Immature natural killer cell (primary cell): ENCODE measurements around the gene DYNLRB1. TPM values are rescaled to one million over a fixed set of nuclear protein-coding genes. Genes with fewer than 3 reads are reported as not detected.
A peak's percentile ranks its signal among the peaks of the same experiment; 100 is the strongest.
"Not testable (repeated sequence)": the region's sequence is repeated elsewhere in the genome, so short reads cannot be mapped to it uniquely, and the experiment has no call there.

ENCODE experiments used
- DNase-seq, 3 donors: peaks; one replicate each; pipeline ENCODE4 v3.0.0; 2022; ENCODE audit warnings: mixed read lengths in 1 of 3
- H3K27ac Mint-ChIP-seq, 6 donors: one replicate each; pipeline ENCODE4 v1.8.0; 2020; ENCODE audit warnings: mixed read lengths in 6 of 6, mild to moderate bottlenecking in 5 of 6, inconsistent platforms in 4 of 6, moderate library complexity in 3 of 6
- H3K27me3 Mint-ChIP-seq, 3 donors: one replicate each; pipeline ENCODE4 v1.8.0; 2020 to 2021; ENCODE audit warnings: low read depth in 3 of 3, mild to moderate bottlenecking in 3 of 3, mixed read lengths in 3 of 3, moderate library complexity in 3 of 3, inconsistent platforms in 1 of 3
- H3K36me3 Mint-ChIP-seq, 3 donors: one replicate each; pipeline ENCODE4 v1.8.0; 2020; ENCODE audit warnings: mixed read lengths in 3 of 3, inconsistent platforms in 2 of 3, mild to moderate bottlenecking in 2 of 3
- H3K4me1 Mint-ChIP-seq, 2 donors: one replicate each; pipeline ENCODE4 v1.8.0; 2020; ENCODE audit warnings: inconsistent platforms in 2 of 2, mild to moderate bottlenecking in 2 of 2, mixed read lengths in 2 of 2, moderate library complexity in 1 of 2
- H3K4me3 Mint-ChIP-seq, 5 donors: one replicate each; pipeline ENCODE4 v1.8.0; 2020; ENCODE audit warnings: mild to moderate bottlenecking in 5 of 5, mixed read lengths in 5 of 5, inconsistent platforms in 3 of 5, moderate library complexity in 3 of 5
- H3K9me3 Mint-ChIP-seq, 6 donors: one replicate each; pipeline ENCODE4 v1.8.0; 2020; ENCODE audit warnings: mild to moderate bottlenecking in 6 of 6, mixed read lengths in 6 of 6, inconsistent platforms in 4 of 6, moderate library complexity in 3 of 6
- polyA plus RNA-seq, 3 donors: library from polyadenylated mRNA; unstranded; fragments of 300-500 nt; fragmentation: Illumina TruSeq; gene quantifications; one replicate each; pipeline ENCODE4 v1.2.3, GENCODE V29; 2021

Gene DYNLRB1
- polyA plus RNA-seq, 3 donors from 2014 or later: 238 to 307 (median 242) TPM

DNA sequence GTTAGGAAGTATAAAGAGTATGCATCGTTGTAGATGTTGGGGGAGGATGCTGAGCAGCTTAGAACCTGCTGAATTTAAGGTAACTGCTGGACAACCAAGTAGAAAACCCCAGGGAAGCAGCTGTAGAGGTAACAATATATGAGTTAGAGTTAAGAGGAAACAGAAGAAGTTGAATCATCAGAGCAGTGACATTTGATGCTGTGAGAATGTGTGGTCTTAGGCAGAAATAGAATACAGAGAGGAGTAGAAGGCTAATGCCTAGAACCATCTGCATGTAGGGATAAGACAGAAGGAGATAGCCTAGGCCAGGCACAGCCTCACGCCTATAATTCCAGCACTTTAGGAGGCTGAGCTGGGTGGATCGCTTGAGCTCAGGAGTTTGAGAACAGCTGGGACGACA lies 22.6 kb upstream of the DYNLRB1 start:
- Mint-ChIP-seq H3K36me3 (peaks cover 20 to 51% (median 48%) of the 10 kb centered on the region in 3 donors), H3K9me3 (no peaks in the 10 kb centered on the region), H3K4me3 (no peak overlapping the region), H3K4me1 (peaks cover 16 to 17% of the 10 kb centered on the region in 2 donors), H3K27ac (peak overlapping the region; percentile 4 to 85 (median 66)), H3K27me3 (peaks cover 0 to 2% (median 1%) of the 10 kb centered on the region in 3 donors)
- no peak for DNase-seq

DNA sequence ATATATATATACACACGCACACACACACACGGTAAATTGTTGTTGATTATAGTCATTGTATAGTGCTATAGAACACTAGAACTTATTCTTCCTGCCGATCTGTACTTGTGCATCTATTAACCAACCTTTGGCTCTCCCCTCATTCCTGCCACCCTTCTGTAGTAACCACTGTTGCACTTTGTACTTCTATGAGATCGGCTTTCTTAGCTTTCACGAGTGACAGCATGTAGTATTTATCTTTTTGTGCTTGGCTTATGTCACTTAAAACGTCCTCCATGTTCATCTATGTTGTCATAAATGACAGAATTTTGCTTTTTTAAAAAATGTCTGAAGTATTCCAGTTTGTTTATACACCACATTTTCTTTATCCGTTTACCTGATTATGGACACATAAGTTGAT lies 20.9 kb upstream of the DYNLRB1 start:
- Mint-ChIP-seq H3K4me1 (peaks cover 26 to 31% of the 10 kb centered on the region in 2 donors), H3K9me3 (no peaks in the 10 kb centered on the region), H3K4me3 (no peak overlapping the region), H3K27me3 (peaks cover 0 to 4% (median 2%) of the 10 kb centered on the region in 3 donors), H3K36me3 (peaks cover 27 to 56% (median 55%) of the 10 kb centered on the region in 3 donors), H3K27ac (peak overlapping the region in 3 of 6 donors; percentile 25 to 55 (median 43))
- DNase-seq: no peak

DNA sequence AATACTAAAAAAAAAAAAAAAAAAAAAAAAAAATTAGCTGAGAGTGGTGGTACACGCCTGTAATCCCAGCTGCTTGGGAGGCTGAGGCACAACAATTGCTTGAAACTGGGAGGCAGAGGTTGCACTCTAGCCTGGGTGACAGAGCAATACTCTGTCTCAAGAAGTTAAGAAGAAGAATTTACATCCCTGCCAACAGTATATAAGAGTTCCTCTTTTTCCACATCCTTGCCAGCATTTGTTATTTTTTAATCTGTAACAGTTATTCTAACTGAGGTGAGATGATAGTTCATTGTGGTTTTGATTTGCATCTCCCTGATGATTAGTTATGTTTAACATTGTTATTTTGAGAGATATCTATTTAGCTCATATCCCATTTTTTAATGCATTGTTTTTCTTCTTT lies 20.3 kb upstream of the DYNLRB1 start:
- peaks cover 0 to 4% (median 2%) of the 10 kb centered on the region in 3 donors for H3K27me3 Mint-ChIP-seq
- DNase-seq: no peak
- peak overlapping the region in 3 of 6 donors; percentile 9 to 77 (median 42) for H3K27ac Mint-ChIP-seq
- peaks cover 32 to 37% of the 10 kb centered on the region in 2 donors for H3K4me1 Mint-ChIP-seq
- H3K9me3 Mint-ChIP-seq: peaks cover 0 to 4% (median 3%) of the 10 kb centered on the region in 6 donors
- no peak overlapping the region for H3K4me3 Mint-ChIP-seq
- H3K36me3 Mint-ChIP-seq: peaks cover 33 to 59% (median 56%) of the 10 kb centered on the region in 3 donors

DNA sequence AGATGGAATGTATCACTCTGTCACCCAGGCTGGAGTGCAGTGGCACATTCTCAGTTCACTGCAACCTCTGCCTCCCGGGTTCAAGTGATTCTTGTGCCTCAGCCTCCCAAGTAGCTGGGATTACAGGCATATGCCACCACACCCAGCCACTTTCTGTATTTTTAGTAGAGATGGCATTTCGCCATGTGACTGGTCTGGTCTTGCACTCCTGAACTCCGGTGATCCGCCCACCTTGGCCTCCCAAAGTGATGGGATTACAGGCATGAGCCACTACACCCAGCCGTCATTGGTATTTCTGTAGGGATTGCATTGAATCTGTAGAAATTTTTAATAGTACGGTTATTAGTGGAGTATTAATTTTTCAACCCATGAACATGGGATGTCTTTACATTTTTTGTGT lies 18.6 kb upstream of the DYNLRB1 start:
- peaks cover 39 to 59% (median 59%) of the 10 kb centered on the region in 3 donors for H3K36me3 Mint-ChIP-seq
- DNase-seq, H3K27me3 Mint-ChIP-seq, H3K4me3 Mint-ChIP-seq, H3K9me3 Mint-ChIP-seq: not testable (repeated sequence)
- peak overlapping the region in 4 of 6 donors; percentile 36 to 74 (median 56) for H3K27ac Mint-ChIP-seq
- peaks cover 34 to 47% of the 10 kb centered on the region in 2 donors for H3K4me1 Mint-ChIP-seq

DNA sequence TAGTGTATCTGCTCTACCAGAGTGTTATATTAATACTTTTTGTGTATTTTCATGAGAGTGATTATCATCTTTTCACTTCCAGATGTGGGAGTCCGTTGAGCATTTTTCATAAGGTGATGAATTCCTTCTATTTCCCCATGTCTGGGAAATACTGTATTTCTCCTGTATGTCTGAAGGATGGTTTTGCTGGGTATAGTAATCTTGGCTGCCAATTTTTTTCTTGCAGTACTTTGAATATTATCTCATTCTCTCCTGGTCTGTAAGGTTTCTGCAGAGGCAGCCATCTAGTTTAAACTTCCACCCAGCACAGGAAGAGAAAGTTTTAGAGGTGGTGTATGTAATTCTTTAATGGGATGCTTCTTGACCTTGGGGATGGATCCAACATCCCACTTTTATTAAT lies 15.4 kb upstream of the DYNLRB1 start:
- no peak for DNase-seq
- H3K36me3 Mint-ChIP-seq: peaks cover 39 to 60% (median 41%) of the 10 kb centered on the region in 3 donors
- H3K4me1 Mint-ChIP-seq: peaks cover 32 to 41% of the 10 kb centered on the region in 2 donors
- peak overlapping the region in 1 of 5 donors; percentile 6 for H3K4me3 Mint-ChIP-seq
- peaks cover 2 to 5% (median 2%) of the 10 kb centered on the region in 3 donors for H3K27me3 Mint-ChIP-seq
- H3K27ac Mint-ChIP-seq: peak overlapping the region; percentile 17 to 87 (median 57)
- H3K9me3 Mint-ChIP-seq: peaks cover 0 to 5% (median 4%) of the 10 kb centered on the region in 6 donors

DNA sequence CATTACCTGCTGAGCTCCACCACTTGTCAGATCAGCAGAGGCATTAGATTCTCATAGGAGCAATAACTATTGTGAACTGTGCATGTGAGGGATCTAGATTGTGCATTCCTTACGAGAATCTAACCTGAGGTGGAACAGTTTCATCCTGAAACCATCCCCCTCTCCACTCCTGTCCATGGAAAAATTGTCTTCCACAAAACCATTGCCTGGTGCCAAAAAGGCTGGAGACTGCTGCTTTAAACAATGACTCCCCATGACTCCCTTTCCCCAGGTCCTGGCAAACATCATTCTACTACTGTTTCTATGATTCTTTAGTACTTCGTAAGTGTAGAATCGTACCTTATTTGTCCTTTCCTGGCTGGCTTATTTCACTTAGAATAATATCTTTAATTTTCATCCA lies 9.7 kb upstream of the DYNLRB1 start:
- Mint-ChIP-seq H3K27me3 (peaks cover 0 to 4% (median 2%) of the 10 kb centered on the region in 3 donors), H3K36me3 (peaks cover 7 to 38% (median 20%) of the 10 kb centered on the region in 3 donors), H3K9me3 (peaks cover 0 to 1% (median 0%) of the 10 kb centered on the region in 6 donors), H3K4me3 (no peak overlapping the region), H3K27ac (peak overlapping the region in 3 of 6 donors; percentile 29 to 53 (median 33)), H3K4me1 (peaks cover 2 to 25% of the 10 kb centered on the region in 2 donors)
- DNase-seq: no peak

DNA sequence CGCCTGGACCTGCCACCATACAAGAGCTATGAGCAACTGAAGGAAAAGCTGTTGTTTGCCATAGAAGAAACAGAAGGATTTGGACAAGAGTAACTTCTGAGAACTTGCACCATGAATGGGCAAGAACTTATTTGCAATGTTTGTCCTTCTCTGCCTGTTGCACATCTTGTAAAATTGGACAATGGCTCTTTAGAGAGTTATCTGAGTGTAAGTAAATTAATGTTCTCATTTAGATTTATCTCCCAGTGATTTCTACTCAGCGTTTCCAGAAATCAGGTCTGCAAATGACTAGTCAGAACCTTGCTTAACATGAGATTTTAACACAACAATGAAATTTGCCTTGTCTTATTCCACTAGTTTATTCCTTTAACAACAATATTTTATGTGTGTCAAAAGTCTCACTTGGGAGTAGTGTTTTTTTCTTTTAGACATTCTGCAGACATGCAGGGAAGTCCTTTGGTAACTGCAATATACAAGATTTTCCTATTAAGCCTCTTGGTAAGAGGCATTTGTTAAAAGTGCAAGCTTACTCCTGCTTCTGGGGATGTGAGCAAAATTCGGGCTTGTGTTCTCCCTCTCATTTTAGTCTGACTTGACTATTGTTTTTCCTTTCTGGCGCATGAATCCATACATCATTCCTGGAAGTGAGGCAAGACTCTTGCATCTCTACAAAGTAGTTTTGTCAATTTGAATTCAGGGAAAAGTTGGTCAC lies 8.4 kb upstream of the DYNLRB1 start:
- Mint-ChIP-seq H3K9me3 (no peaks in the 10 kb centered on the region), H3K27ac (peak overlapping the region in 4 of 6 donors; percentile 9 to 44 (median 16)), H3K27me3 (peaks cover 0 to 4% (median 2%) of the 10 kb centered on the region in 3 donors), H3K4me1 (peaks cover 3 to 27% of the 10 kb centered on the region in 2 donors), H3K36me3 (peaks cover 7 to 35% (median 15%) of the 10 kb centered on the region in 3 donors), H3K4me3 (no peak overlapping the region)
- no peak for DNase-seq

DNA sequence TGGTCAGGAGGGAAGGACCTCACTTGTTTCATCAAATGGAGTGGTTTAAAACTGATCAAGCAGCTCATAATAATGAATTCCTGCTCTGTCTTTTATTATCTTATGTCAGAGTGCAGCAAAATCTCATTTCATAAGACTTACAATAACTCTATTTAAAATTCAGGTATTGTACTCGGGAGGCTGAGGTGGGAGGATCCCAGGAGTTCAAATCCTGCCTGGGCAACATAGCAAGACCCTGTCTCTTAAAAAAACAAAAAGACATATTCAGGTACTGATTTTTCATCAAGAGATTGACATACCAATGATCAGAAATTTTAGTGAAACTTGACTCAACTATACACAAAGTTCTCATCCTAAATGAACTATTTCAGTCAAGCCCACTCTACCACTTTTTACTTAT lies 5.6 kb upstream of the DYNLRB1 start:
- no peak for DNase-seq
- peak overlapping the region in 5 of 6 donors; percentile 24 to 68 (median 37) for H3K27ac Mint-ChIP-seq
- no peaks in the 10 kb centered on the region for H3K9me3 Mint-ChIP-seq

DNA sequence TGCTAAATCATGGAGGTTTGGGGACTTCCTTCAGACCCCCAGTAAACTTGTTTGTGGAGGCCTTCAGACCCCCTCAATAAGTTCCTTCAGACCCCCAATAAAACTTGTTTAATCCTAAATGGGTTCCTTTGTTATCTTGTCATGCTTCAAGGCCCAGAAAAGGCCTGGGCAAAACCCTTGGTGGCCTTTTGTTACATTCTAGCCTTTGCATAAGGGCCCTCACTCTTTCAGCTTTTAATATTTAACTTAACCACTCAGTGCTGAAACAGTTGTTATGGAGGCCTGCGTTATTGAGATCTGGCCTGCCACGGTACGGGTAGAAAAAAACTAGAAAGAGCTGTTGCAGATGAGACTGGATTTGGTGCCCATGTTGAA lies 4.3 kb upstream of the DYNLRB1 start:
- Mint-ChIP-seq H3K36me3 (peaks cover 4 to 13% (median 7%) of the 10 kb centered on the region in 3 donors), H3K27me3 (peaks cover 9 to 24% (median 15%) of the 10 kb centered on the region in 3 donors), H3K27ac (peak overlapping the region; percentile 4 to 80 (median 36)), H3K4me1 (peaks cover 24 to 56% of the 10 kb centered on the region in 2 donors), H3K9me3 (peaks cover 0 to 2% (median 0%) of the 10 kb centered on the region in 6 donors), H3K4me3 (no peak overlapping the region)
- DNase-seq: no peak

More for the DNA sequence above, 5.6 kb upstream of the DYNLRB1 start:
- peaks cover 4 to 19% (median 11%) of the 10 kb centered on the region in 3 donors for H3K36me3 Mint-ChIP-seq
- H3K4me3 Mint-ChIP-seq: no peak overlapping the region
- peaks cover 16 to 53% of the 10 kb centered on the region in 2 donors for H3K4me1 Mint-ChIP-seq
- H3K27me3 Mint-ChIP-seq: peaks cover 1 to 11% (median 6%) of the 10 kb centered on the region in 3 donors

DNA sequence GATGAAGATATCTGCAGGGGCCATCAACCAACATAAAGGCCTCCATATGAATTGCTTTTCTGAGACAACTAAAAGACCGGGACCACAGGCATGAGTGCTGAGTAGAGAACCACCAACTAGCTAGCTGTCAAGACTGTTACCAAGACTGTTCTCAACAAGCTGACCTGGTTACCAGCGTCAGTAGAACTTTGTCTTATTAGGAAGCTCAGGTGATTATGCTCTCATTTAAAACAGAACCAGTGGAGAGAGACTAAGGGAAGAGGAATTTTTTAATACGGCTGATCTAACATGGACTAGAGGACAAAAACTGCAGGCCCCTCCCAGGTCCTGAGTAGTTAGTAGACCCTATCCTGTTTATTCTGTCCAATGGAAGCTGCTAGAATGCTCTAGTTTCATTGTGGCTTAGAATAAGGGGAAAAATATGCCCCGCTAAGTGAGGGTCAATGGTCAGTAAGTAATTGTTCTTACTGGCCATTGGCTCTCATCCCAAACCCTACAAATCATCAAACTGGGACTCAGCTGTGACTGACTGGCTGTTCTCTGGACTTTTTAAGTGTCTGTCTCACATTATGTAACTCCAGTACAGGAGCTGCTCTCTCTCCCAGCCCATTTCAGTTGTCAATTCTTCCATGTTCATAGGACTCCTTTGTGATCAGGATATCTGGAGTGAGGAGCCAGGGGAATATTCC lies 3.8 kb upstream of the DYNLRB1 start:
- H3K4me1 Mint-ChIP-seq: peaks cover 26 to 60% of the 10 kb centered on the region in 2 donors
- H3K27ac Mint-ChIP-seq: peak overlapping the region; percentile 4 to 80 (median 62)
- peaks cover 9 to 24% (median 18%) of the 10 kb centered on the region in 3 donors for H3K27me3 Mint-ChIP-seq
- DNase-seq: no peak
- peaks cover 0 to 2% (median 0%) of the 10 kb centered on the region in 6 donors for H3K9me3 Mint-ChIP-seq
- H3K36me3 Mint-ChIP-seq: peaks cover 4 to 13% (median 7%) of the 10 kb centered on the region in 3 donors
- H3K4me3 Mint-ChIP-seq: no peak overlapping the region

DNA sequence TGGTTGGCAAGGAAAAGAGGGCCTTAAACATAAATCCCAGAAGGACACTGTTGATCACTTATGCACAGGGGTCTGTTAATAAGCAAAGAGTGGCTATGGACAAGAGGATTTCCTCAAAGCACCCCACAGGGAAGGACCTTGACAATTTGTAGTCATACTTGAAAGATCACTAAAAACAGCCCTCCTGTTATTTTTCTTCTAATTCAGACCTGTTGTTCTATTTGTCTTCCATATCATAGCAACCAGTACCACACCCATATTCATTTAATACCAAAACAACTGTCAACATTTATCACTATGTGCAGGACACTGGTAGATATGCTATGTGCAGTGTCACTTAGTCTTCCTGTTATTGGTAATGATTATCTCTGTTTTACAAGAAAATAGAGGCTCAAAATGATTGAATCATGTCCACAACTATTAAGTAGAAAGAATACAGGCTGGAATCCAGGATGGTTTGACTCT lies 3.2 kb upstream of the DYNLRB1 start:
- Mint-ChIP-seq H3K36me3 (peaks cover 3 to 10% (median 4%) of the 10 kb centered on the region in 3 donors), H3K27ac (peak overlapping the region in 5 of 6 donors; percentile 41 to 80 (median 66)), H3K4me1 (peaks cover 29 to 63% of the 10 kb centered on the region in 2 donors), H3K9me3 (peaks cover 0 to 2% (median 0%) of the 10 kb centered on the region in 6 donors), H3K4me3 (peak overlapping the region in 1 of 5 donors; percentile 21), H3K27me3 (peaks cover 9 to 24% (median 18%) of the 10 kb centered on the region in 3 donors)
- peak in 1 of 3 donors; percentile 14 for DNase-seq

DNA sequence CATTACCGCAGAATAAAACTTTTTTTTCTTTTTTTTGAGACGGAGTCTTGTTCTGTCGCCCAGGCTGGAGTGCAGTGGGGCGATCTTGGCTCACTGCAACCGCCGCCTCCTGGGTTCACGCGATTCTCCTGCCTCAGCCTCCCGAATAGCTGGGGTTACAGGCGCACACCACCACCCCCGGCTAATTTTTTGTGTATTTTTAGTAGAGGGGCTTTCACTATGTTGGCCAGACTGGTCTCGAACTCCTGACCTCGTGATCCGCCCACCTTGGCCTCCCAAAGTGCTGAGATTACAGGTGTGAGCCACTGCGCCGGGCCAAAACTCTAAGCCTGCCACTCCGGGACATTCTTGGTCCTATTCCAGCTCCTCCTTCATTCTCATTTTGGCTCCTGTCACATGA lies 2.2 kb upstream of the DYNLRB1 start:
- DNase-seq, H3K36me3 Mint-ChIP-seq, H3K9me3 Mint-ChIP-seq: not testable (repeated sequence)
- peak overlapping the region in 5 of 6 donors; percentile 17 to 98 (median 93) for H3K27ac Mint-ChIP-seq
- peaks cover 37 to 72% of the 10 kb centered on the region in 2 donors for H3K4me1 Mint-ChIP-seq
- peak overlapping the region in 2 of 5 donors; percentile 6 to 7 for H3K4me3 Mint-ChIP-seq
- peaks cover 9 to 24% (median 20%) of the 10 kb centered on the region in 3 donors for H3K27me3 Mint-ChIP-seq

DNA sequence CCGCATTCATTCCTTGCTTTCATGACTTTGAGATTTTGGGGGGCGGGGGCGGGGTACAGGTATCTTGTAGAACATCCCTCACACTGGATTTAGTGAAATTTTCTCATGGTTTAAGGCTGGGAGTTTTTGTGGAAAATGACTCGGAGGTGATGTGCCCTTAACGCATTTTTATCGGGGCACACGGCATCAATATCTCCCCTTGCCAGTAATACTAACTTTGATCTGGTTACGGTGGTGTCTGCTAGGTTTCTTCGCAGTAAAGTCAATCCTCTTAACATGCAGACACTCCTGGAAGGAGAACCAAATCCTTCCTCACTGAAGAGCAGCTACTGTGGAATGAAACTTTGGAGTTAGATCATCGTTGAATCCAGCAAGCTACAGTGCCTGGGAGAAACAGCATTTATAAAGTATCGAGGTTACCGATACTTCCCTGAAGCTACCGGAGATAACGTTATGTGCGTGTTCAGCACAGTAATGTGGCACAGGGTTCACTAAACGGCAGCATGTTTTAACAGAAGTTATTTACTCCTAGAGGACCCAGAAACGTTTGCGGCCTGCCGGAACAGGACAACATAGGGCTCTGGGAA lies 1.2 kb upstream of the DYNLRB1 start:
- Mint-ChIP-seq H3K4me1 (peaks cover 37 to 75% of the 10 kb centered on the region in 2 donors), H3K36me3 (peaks cover 0 to 5% (median 0%) of the 10 kb centered on the region in 3 donors), H3K27ac (peak overlapping the region; percentile 93 to 99 (median 96)), H3K27me3 (peaks cover 9 to 24% (median 20%) of the 10 kb centered on the region in 3 donors), H3K9me3 (peaks cover 0 to 2% (median 0%) of the 10 kb centered on the region in 6 donors), H3K4me3 (peak overlapping the region; percentile 96 to 99 (median 98))
- DNase-seq: no peak
